GM12864 (cell line): ENCODE results near the gene ZNF609.

ENCODE experiments used
- DNase-seq: peaks from one replicate; pipeline ENCODE4 v3.0.0-alpha.2; 2011; ENCODE audit warnings: low read depth
- H3K4me3 ChIP-seq: 2 replicates; pipeline ENCODE4 v1.5.1; 2011; ENCODE audit warnings: mild to moderate bottlenecking, low read depth, low read length, control low read depth
- TF ChIP-seq, protein P1 (sequence below): IDR thresholded peaks from 2 replicates; pipeline ENCODE4 v1.5.1; 2011; ENCODE audit warnings: low read depth, mild to moderate bottlenecking, moderate library complexity, low read length, control low read depth, inconsistent platforms; ENCODE audit errors: missing control alignments

Gene ZNF609

DNA sequence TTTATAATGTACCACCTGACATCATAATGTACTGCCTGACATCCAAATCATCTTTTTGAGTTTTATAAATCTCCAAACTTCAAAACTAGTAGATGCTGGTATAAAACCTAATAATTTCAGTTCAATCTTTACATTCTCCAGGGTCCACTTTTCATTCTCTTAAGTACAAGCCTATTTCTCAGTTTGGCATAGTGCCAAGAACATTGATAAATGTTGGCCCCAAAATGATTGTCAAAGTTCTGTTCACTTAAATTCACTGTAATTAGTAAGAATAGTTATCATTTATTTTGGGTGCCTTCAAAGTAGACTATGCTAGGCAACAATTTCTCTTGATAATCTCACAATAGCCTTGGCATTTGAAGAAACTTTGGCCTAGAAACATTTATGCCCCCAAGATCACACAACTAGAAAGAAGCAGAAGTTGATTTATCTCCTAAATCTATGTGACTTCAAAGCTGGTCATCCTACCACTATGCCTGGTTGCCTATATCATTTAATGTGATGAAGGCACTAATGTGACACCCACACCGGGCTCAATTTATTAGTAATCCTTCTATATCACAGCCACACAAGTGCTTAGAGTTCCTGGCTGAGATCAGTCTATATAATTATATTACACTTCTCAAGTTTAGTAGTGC lies 101.7 kb downstream of the ZNF609 start:
- no peak overlapping the region for H3K4me3 ChIP-seq
- no peak for DNase-seq
- TF ChIP-seq, protein P1, sequence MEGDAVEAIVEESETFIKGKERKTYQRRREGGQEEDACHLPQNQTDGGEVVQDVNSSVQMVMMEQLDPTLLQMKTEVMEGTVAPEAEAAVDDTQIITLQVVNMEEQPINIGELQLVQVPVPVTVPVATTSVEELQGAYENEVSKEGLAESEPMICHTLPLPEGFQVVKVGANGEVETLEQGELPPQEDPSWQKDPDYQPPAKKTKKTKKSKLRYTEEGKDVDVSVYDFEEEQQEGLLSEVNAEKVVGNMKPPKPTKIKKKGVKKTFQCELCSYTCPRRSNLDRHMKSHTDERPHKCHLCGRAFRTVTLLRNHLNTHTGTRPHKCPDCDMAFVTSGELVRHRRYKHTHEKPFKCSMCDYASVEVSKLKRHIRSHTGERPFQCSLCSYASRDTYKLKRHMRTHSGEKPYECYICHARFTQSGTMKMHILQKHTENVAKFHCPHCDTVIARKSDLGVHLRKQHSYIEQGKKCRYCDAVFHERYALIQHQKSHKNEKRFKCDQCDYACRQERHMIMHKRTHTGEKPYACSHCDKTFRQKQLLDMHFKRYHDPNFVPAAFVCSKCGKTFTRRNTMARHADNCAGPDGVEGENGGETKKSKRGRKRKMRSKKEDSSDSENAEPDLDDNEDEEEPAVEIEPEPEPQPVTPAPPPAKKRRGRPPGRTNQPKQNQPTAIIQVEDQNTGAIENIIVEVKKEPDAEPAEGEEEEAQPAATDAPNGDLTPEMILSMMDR = no peak

DNA sequence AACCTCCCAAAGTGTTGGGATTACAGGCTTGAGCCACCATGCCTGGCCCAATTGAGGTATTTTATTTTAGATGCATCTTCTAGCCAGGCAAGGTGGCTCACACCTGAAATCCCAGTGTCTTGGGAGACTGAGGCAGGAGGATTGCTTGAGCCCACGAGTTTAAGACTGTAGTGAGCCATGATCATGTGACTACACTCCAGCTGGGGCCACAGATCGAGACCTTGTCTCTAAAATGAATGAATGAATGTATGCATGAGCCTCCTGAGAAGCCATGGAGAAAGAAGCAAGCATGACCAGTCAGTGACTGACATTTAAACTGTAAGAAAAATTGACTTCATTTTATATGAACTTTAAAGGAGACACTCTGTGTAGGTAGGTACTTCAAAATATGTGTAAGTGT lies 105.7 kb downstream of the ZNF609 start:
- no peak for DNase-seq
- TF ChIP-seq, protein P1 = no peak
- no peak overlapping the region for H3K4me3 ChIP-seq

DNA sequence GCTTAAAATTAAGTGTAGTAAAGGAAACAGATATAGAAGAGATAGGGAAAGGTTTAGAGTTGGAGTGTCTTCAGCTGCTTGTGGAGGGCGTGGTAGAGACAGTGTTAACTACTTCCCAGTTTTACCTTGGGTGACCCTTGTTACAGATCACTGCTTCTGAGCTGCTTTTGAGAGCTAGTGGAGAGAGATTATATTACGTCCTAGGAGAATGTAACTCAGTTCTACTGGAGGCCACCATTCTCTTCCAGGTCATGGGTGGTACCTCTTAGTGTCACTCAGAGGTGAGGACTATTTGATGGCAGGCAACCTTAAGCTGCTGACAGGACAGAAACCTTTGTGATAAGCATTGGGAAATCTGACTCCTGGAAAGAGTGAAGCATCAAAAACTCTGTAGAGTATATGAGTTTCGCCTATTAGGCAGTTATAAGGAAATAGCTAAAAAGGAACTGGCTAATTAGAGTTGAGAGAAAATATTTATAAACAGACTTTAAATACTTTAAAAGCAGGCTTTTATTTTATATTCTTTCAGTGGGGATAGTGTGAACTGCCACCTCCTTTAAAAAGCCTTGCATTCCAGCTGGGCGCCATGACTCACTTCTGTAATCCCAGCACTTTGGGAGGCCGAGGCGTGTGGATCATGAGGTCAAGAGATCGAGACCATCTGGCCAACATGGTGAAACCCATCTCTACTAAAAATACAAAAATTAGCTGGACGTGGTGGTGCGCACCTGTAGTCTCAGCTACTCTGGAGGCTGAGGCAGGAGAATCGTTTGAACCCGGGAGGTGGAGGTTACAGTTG lies 106.5 kb downstream of the ZNF609 start:
- DNase-seq = no peak
- TF ChIP-seq, protein P1 = no peak
- H3K4me3 ChIP-seq = no peak overlapping the region

DNA sequence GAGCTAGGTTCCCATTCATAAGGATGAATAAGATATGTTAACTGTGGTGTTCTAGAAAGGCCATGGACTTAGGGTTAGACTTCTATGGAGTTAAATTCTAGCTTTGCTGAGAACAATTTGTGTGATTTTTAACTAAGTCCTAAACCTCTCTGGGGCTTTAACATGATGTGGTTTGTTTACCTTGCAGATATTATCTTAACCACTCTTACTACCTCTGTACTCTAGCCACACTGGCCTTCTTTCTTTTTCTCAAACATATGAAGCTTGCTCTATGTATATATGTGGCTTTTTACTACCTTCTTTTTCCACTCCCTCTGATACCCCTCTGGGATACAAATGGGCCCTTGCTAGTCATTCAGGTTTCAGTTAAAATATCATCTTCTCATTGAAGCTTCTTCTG lies 108.4 kb downstream of the ZNF609 start:
- TF ChIP-seq, protein P1 = no peak

DNA sequence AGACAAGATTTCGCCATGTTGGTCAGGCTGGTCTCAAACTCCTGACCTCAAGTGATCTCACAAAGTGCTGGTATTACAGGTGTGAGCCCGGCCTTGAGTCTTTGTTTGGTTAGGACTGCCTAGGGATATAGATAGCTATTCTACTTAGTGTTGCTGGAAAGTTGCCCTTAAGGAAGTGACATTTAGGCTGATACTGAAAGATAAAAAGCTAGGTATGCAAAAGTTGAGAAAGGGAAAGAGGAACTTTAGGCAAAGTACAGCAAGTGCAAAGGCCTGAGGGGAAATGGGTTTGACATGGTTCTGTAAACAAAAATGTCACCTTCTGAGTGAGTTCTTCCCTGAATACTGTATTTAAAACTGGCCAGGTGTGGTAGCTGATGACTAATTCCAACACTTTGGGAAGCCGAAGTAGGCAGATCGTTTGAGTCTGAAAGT lies 111.5 kb downstream of the ZNF609 start:
- TF ChIP-seq, protein P1 = no peak
- no peak overlapping the region; the same call in 1 of the 2 replicates for H3K4me3 ChIP-seq
- peak; percentile 78 for DNase-seq

More for the DNA sequence above, 108.4 kb downstream of the ZNF609 start:
- no peak overlapping the region for H3K4me3 ChIP-seq
- no peak for DNase-seq

DNA sequence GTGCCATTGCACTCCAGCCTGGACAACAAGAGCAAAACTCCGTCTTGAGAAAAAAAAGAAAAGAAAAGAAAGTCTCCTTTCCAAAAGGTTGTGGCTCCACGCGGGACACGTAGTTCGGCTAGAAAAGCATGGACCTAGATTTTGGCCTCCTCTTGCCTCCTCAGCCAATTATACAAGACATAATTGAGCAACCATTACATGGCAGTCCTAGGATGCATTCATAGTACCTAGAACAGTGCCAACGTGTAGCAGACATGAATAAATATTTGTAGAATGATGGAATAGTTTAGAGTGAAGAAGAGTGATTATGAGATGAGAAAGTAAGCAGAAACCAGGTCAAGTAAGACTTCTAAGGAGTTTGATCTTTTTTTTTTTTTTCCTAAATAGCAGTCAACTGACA lies 112.5 kb downstream of the ZNF609 start:
- DNase-seq = no peak
- TF ChIP-seq, protein P1 = no peak
- H3K4me3 ChIP-seq = no peak overlapping the region
